GM21423 (cell line): ENCODE data around the gene TNFRSF19.
"Not testable (repeated sequence)": the region's sequence is repeated elsewhere in the genome, so short reads cannot be mapped to it uniquely, and the experiment has no call there.

Source experiments
- ATAC-seq: cut with Tn5 transposase; IDR thresholded peaks from one replicate; pipeline ENCODE4 v1.9.1; 2021; ENCODE audit warnings: mild to moderate bottlenecking, moderate library complexity; ENCODE audit not compliant: unreplicated experiment

TNFRSF19 gene

DNA sequence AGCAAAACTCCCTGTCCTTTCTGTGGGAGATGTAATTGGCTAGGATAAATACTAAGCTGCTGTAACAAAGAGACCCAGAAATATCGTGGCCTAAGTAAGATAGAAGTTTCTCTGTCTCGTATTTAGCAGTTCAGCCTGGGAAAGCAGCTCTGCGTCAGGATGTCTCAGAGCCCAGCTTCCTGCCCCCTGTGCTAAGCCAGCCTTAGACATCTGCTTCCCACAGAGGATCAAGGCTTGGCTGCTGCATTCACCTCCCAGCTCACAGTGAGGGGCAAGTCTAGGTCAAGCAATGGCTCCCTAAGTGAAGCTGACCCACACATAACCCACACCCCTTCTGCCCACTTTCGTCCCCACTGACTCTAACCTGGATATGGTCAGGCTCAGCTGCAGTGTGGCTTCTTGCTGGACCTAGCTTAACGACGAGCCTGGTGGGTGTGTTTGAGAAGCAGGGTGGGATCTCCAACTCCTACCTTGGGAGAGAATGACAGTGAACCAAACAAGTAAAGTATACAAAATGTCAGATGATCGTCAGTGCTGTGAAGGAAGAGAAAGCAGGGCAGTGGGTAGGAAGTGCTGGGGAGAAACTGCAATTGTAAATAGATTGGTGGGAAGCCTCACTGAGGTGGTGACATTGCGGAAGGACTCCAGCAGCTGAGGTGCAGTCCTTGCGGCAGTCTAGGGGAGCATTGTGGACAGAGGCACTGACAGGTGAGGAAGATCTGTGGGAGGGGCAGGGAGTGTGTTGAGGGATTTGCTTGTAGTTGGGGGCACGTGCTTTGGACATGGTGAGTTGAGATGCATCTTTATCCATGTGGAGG lies 82.9 kb downstream of the TNFRSF19 start:
- ATAC-seq, result no peak

GRCh38 chr13:23654111-23655110 lies 84.2 kb downstream of the TNFRSF19 start:
- no peak for ATAC-seq

DNA sequence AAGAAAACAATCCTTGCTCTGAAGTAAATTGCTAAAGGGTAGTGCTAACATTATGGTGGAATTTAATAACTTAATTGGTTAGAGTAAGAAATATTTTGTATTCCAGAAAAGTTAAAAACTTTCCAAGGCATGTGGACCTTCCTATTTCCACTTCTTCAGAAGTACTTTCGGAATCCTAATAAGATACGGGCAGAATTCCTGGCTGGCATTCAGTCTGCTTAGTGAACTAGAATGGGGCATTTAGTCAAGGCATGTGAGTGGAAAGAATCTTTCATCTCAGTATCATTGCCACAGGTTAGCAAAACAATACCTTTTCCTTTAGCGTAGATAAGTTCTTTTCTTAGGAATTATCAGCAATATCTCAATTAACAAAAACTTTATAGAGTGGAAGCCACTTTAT lies 85.1 kb downstream of the TNFRSF19 start:
- no peak for ATAC-seq

DNA sequence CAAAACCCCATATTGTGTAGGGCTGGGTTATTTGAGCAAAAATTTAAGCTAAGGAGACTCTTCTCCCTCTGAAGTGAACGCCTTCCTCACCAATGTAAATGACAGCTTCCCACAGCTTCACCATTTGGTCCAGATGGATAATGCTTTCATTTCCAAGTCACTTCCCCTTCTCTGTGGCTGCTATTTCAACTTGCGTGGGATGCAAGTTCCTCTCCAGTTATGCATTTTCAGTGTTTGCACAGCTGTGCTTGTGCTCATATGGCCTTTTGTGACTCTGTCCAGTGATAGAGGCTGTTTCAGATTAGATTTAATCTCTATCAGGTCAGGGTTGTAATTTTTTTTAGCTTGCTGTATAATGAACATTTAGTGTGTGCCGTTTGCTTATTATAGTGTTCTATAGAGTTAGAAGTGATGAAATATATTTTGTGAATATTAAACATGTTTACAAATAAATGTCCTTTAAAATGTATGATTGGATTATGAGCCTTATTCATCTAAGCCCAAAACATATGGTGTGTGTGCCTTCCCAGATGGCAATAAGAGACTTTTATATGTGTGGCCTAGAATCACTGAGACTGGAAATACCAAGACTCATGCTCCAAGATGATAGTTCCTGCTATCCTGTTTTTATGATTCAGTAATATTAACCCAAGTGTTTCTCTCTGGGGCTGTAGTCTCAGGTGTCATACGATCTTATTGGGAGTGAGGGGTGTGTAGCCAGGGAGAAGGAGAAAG lies 86.6 kb downstream of the TNFRSF19 start:
- no peak for ATAC-seq

GRCh38 chr13:23658929-23659541 lies 88.8 kb downstream of the TNFRSF19 start:
- no peak for ATAC-seq

DNA sequence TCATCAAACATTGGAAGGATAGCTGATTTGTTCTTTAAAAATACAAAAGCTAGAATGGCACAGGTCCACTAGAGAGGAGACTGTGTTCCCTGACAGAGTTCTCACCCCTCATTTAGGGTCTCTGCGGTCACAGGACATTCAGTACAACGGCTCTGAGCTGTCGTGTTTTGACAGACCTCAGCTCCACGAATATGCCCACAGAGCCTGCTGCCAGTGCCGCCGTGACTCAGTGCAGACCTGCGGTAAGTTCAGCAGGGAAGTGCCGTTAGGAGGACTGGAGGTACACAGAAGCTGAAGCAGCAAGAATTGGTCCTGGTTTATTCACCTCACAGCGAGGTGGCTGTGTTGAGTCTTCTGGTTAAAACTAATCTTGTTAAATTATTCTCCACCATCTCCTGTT lies 90.0 kb downstream of the TNFRSF19 start:
- ATAC-seq, result no peak

DNA sequence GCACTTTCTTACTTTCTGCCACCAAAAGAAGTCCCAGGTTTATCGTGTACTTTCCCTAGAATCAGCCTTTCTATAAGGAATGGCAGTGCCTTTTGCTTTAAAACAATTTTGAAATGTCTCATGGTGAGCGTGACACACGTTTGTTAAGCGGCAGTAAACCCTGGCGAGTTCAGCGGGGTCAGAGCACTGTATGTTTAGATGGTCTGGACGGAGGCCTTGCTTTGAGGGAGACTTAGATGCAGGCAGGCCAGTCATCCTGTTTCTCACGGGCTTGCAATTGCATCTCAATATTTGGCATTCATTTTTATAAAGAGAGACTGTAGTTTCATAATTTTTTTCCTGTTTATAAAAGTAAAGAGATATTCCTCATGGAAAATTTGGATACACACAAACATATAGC lies 96.4 kb downstream of the TNFRSF19 start:
- no peak for ATAC-seq

DNA sequence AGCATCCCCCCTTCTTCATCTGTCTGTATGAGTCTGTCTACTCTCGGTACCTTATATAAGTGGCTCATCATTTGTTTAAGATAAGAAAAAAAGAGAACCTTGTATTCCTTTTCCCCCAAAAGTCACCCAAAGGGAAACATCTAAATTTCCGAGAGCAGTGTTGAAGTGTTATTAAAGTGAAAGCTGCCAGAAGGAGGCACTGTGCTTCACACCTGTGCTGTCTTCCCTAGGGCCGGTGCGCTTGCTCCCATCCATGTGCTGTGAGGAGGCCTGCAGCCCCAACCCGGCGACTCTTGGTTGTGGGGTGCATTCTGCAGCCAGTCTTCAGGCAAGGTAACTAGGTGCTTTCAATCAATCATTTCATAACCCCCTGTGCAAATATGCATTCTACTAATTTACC lies 97.5 kb downstream of the TNFRSF19 start:
- ATAC-seq, result no peak

- no peak for ATAC-seq
Observed at GRCh38 chr13:23668562-23668961, 98.3 kb downstream of the TNFRSF19 start.

GRCh38 chr13:23670793-23671192 lies 100.6 kb downstream of the TNFRSF19 start:
- no peak for ATAC-seq

DNA sequence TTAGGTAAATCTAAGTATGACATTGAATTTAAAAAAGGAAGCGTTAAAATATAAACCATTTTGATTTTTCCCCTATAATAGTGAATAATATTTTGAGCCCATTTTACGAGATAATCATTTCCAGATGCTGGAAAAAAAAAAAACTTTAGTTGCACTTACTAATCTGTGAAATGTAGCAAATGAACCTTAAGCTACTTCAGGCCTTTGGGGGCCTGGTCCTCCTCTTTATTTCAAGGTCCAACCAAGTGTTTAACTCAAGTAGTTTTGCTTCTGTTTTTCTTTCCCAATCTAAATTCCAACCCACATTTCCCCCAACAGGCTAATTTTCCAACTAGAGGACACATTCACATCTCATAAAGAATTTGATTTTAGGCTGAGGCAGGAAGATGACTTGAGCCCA lies 101.2 kb downstream of the TNFRSF19 start:
- ATAC-seq, result no peak

- ATAC-seq, result no peak
Observed at GRCh38 chr13:23671897-23672296, 101.7 kb downstream of the TNFRSF19 start.

GRCh38 chr13:23672616-23673015 lies 102.4 kb downstream of the TNFRSF19 start:
- ATAC-seq, result no peak

GRCh38 chr13:23673354-23673753 lies 103.1 kb downstream of the TNFRSF19 start:
- no peak for ATAC-seq

DNA sequence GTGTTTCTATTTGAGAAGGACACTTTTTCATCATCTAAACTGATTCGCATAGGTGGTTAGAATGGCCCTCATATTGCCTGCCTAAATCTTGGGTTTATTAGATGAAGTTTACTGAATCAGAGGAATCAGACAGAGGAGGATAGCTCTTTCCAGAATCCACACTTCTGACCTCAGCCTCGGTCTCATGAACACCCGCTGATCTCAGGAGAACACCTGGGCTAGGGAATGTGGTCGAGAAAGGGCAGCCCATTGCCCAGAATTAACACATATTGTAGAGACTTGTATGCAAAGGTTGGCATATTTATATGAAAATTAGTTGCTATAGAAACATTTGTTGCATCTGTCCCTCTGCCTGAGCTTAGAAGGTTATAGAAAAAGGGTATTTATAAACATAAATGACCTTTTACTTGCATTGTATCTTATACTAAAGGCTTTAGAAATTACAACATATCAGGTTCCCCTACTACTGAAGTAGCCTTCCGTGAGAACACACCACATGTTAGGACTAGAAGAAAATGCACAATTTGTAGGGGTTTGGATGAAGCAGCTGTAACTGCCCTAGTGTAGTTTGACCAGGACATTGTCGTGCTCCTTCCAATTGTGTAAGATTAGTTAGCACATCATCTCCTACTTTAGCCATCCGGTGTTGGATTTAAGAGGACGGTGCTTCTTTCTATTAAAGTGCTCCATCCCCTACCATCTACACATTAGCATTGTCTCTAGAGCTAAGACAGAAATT lies 103.8 kb downstream of the TNFRSF19 start:
- ATAC-seq, result no peak

GRCh38 chr13:23674795-23675640 lies 104.8 kb downstream of the TNFRSF19 start:
- no peak for ATAC-seq

- ATAC-seq, result not testable (repeated sequence)
Observed at GRCh38 chr13:23677679-23678288, 107.6 kb downstream of the TNFRSF19 start.

GRCh38 chr13:23678795-23679194 lies 108.6 kb downstream of the TNFRSF19 start:
- ATAC-seq, result no peak

DNA sequence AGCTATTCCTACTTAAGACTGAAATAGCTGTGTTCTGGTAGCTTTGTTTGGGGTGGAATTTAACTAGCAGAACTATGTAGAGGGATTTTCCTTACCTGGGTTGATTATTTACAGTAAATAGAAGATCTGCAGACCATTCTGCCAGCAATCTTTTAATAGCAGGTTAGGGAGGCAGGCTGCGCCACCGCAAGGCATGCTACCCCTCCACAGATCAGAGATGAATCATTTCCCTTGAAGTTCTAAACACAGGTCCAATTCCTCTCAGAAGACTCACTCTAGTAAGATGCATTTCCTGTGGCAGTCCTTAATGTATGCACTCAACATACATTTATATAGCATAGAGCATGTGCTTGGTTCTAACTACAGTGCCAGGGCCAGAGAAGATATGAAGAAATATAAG lies 109.0 kb downstream of the TNFRSF19 start:
- ATAC-seq, result no peak
